Measurements from ENCODE around the gene SSH3. TPM values are rescaled to one million over a fixed set of nuclear protein-coding genes. Genes with fewer than 3 reads are reported as not detected.

Gene SSH3
- total and polyA plus RNA-seq, 2 of the 4 experiments (the other 2 are of a cell fraction) = 7.3 to 26.7 TPM

DNA sequence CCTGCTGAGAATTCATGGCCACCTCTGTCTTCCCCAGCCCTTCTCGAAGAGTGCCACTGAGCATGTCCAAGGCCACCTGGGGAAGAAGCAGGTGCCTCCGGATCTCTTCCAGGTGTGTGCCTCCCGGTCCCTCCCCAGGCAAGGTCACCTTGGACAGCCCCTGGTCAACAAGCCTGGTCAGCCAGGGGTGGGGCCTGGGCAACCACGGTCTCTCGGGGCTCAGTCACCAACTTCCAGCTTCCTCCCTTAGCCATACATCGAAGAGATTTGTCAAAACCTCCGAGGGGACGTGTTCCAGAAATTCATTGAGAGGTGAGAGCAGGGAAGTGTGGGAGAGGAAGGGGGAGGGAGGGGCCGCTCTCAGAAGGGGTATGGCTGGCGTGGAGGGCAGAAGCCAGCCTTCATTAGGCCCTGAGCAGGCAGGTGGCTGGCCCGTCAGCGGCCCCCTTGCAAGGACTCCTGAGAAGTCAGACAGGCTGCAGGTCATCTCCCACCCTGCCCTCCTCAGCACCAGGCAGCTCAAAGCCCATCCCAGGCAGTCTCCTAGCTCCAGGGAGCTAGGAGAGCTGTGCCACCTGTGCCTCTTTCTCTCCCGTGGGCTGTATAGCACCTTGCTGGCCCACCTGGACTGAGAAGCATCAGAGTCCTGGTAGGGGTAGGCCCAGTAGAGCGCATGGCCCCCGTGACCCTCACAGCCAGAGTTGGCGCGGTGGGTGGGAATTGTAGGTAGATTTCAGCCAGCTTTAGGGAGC, 23.6 kb upstream of the SSH3 start:
- no peak overlapping the region for H2AFZ ChIP-seq (replicated peaks; ENCODE audit: low read length, poor library complexity)
- H3K36me3 ChIP-seq (ENCODE audit: control insufficient read depth, insufficient read depth, low read length) = peaks cover 55% of the 10 kb centered on the region
- no peak overlapping the region for H2BK5ac ChIP-seq (ENCODE audit: low read depth, low read length, poor library complexity, severe bottlenecking)
- H3K14ac ChIP-seq (replicated peaks; ENCODE audit: low read depth, low read length) = no peak overlapping the region
- intact Hi-C loops (cut with micrococcal nuclease) = no loop called here
- peaks cover 22 to 63% of the 10 kb centered on the region in 2 experiments for H3K79me1 ChIP-seq (ENCODE audit: low read depth in 1 of 2, low read length in 2 of 2)
- no peak overlapping the region for H3K56ac ChIP-seq (ENCODE audit: extremely low read depth, insufficient read depth, low read length)
- BruUV-seq (replicated peaks) = no TSS peak
- ATAC-seq (ENCODE audit: low read depth) (no peak), DNase-seq (no peak)
- no peak overlapping the region for H3K4me3 ChIP-seq (ENCODE audit: insufficient read depth, low read depth, low read length)
- H4K5ac ChIP-seq (ENCODE audit: low read depth, low read length) = no peak overlapping the region
- 93% methylated on average over 8 of the region's 17 CpGs; no CpG with 5 or more reads in 1 of the 2 experiments for WGBS, 2 experiments (ENCODE audit: extremely low coverage in 2 of 2, insufficient read length in 1 of 2)
- no peak overlapping the region for H3K4ac ChIP-seq (ENCODE audit: low read depth, low read length)
- H4K8ac ChIP-seq (ENCODE audit: low read depth in 2 of 2, low read length in 2 of 2) = no peak overlapping the region
- H3K9ac ChIP-seq (ENCODE audit: low read depth, low read length) = no peak overlapping the region
- dilution Hi-C loops (cut with HindIII; ENCODE audit: low sequenced_read_pairs, unreplicated experiment) = no loop called here
- ChIA-PET POLR2A (ENCODE audit: unreplicated experiment) (no interaction called here), CTCF (no interaction called here)
- H2BK15ac ChIP-seq (ENCODE audit: low read depth, low read length) = no peak overlapping the region
- no peak overlapping the region for H2BK20ac ChIP-seq (ENCODE audit: low read depth, low read length)
- H4K91ac ChIP-seq (ENCODE audit: insufficient read depth, low read depth, low read length) = no peak overlapping the region
- no peak overlapping the region for H3K4me2 ChIP-seq (ENCODE audit: low read depth, low read length)
- TF ChIP-seq RAD21 (IDR thresholded peaks at IDR 0.05; ENCODE audit: low read length) = no peak
- TF ChIP-seq USF2 (IDR thresholded peaks at IDR 0.05; ENCODE audit: low read depth, low read length) = no peak
- TF ChIP-seq POLR2A (IDR thresholded peaks at IDR 0.05; ENCODE audit: low read depth, low read length) = no peak
- TF ChIP-seq MXI1 (IDR thresholded peaks at IDR 0.05; ENCODE audit: borderline replicate concordance, low read depth, low read length) = no peak
- no peak for TF ChIP-seq NFE2L2 (IDR thresholded peaks at IDR 0.05; ENCODE audit: low read depth, low read length)
- TF ChIP-seq, protein P1, sequence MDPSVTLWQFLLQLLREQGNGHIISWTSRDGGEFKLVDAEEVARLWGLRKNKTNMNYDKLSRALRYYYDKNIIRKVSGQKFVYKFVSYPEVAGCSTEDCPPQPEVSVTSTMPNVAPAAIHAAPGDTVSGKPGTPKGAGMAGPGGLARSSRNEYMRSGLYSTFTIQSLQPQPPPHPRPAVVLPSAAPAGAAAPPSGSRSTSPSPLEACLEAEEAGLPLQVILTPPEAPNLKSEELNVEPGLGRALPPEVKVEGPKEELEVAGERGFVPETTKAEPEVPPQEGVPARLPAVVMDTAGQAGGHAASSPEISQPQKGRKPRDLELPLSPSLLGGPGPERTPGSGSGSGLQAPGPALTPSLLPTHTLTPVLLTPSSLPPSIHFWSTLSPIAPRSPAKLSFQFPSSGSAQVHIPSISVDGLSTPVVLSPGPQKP (IDR thresholded peaks at IDR 0.05; ENCODE audit: borderline replicate concordance, low read depth, low read length) = no peak
- no peak for TF ChIP-seq BHLHE40 (IDR thresholded peaks at IDR 0.05; ENCODE audit: low read depth, low read length)
- TF ChIP-seq MAZ (IDR thresholded peaks at IDR 0.05; ENCODE audit: borderline replicate concordance, low read depth, low read length) = no peak
- TF ChIP-seq RFX5 (IDR thresholded peaks at IDR 0.05; ENCODE audit: low read depth, low read length) = no peak
- TF ChIP-seq SMC3 (IDR thresholded peaks at IDR 0.05; ENCODE audit: low read depth, low read length) = no peak
- no peak for TF ChIP-seq CTCF (conservative IDR thresholded peaks at IDR 0.05; ENCODE audit: low read depth, low read length)
- no peak for TF ChIP-seq MAFK (IDR thresholded peaks at IDR 0.05; ENCODE audit: low read depth, low read length)
- TF ChIP-seq CHD1 (IDR thresholded peaks at IDR 0.05; ENCODE audit: low read depth, low read length) = no peak
- H3K27me3 ChIP-seq (ENCODE audit: control insufficient read depth, insufficient read depth, low read length) = no peaks in the 10 kb centered on the region
- in situ Hi-C loops (cut with MboI; ENCODE audit: low sequenced_read_pairs) = no loop called here
- H3K27ac ChIP-seq (ENCODE audit: insufficient read depth, low read length) = no peak overlapping the region
- peaks cover 8% of the 10 kb centered on the region for H3K9me1 ChIP-seq (ENCODE audit: insufficient read depth, low read length)
- no peak overlapping the region for H2BK120ac ChIP-seq (ENCODE audit: low read depth, low read length)
- H4K20me1 ChIP-seq (ENCODE audit: insufficient read depth, low read length) = peaks cover 5% of the 10 kb centered on the region
- H3K18ac ChIP-seq (ENCODE audit: low read depth, low read length) = no peak overlapping the region
- H3K9me3 ChIP-seq (ENCODE audit: control insufficient read depth, insufficient read depth, low read length) = no peaks in the 10 kb centered on the region
- H3K23ac ChIP-seq (ENCODE audit: low read depth, low read length) = no peak overlapping the region
- peaks cover 14% of the 10 kb centered on the region for H3K4me1 ChIP-seq (ENCODE audit: control insufficient read depth, insufficient read depth, low read length)
- no peak overlapping the region for H2AK5ac ChIP-seq (ENCODE audit: low read depth, low read length)
- no peak overlapping the region for H2AK9ac ChIP-seq (replicated peaks; ENCODE audit: low read depth, low read length, poor library complexity)
